ENCODE results near the gene CTNND2.

DNA sequence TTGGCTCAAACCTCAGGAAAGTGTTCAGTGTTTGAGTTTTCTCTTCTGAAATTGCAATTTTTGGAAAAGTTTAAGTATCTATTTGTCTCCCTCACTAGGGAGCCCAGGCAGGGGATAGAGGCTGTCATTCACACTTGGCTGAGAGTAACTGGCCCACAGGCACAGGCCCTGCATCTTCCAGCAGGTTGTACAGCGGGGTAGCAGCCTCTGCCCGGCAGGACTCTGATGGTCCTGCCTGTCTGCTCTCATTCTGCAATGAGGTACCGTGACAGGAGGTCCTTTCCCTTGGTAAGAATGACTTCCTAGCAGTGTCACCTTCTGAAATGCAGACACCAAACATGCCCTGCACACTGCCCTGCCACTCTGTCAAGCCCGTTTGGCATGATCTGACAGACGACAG lies 860.4 kb downstream of the CTNND2 start:
- TF ChIP-seq, protein P1, sequence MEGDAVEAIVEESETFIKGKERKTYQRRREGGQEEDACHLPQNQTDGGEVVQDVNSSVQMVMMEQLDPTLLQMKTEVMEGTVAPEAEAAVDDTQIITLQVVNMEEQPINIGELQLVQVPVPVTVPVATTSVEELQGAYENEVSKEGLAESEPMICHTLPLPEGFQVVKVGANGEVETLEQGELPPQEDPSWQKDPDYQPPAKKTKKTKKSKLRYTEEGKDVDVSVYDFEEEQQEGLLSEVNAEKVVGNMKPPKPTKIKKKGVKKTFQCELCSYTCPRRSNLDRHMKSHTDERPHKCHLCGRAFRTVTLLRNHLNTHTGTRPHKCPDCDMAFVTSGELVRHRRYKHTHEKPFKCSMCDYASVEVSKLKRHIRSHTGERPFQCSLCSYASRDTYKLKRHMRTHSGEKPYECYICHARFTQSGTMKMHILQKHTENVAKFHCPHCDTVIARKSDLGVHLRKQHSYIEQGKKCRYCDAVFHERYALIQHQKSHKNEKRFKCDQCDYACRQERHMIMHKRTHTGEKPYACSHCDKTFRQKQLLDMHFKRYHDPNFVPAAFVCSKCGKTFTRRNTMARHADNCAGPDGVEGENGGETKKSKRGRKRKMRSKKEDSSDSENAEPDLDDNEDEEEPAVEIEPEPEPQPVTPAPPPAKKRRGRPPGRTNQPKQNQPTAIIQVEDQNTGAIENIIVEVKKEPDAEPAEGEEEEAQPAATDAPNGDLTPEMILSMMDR (IDR thresholded peaks at IDR 0.05) = no peak
- TF ChIP-seq POLR2A (IDR thresholded peaks at IDR 0.05) = no peak

All from Peyer's patch (tissue), 4 donors.